H1 (cell line): ENCODE measurements around the gene SLC25A47. TPM values are rescaled to one million over a fixed set of nuclear protein-coding genes. Genes with fewer than 3 reads are reported as not detected.

Source experiments
- CTCF ChIA-PET: fragments of 300-600 bp; sonication (Branson Sonifier 250); formaldehyde crosslinking; loops from one replicate; lab custom pipeline; 2021; ENCODE audit not compliant: partially characterized antibody; lab: Charles Lee
- POLR2A ChIA-PET: fragments of 300-600 bp; sonication (Branson Sonifier 250); formaldehyde crosslinking; loops from one replicate; lab custom pipeline; 2021; ENCODE audit warnings: inconsistent platforms; ENCODE audit not compliant: partially characterized antibody; lab: Charles Lee
- DNase-seq, 2 experiments: peaks; one replicate each; pipeline versions ENCODE4 v3.0.0 to v3.0.0-alpha.2; 2010 to 2022; ENCODE audit warnings: low spot score in 2 of 2, low read depth in 1 of 2, mixed read lengths in 1 of 2
- FAIRE-seq: peaks from 2 replicates; lab custom pipeline; 2011; peaks lifted over from hg19 to GRCh38; lab: Jason Lieb, UNC
- H2AFZ ChIP-seq: 2 replicates; pipeline ENCODE4 v1.8.1; 2012; ENCODE audit warnings: low read length, inconsistent platforms
- H2AK5ac ChIP-seq: 2 replicates; pipeline ENCODE4 v1.6.1; 2013; ENCODE audit warnings: low read depth, low read length
- H2BK120ac ChIP-seq: replicated peaks from 2 replicates; pipeline ENCODE3; 2013; ENCODE audit warnings: low read depth, low read length, inconsistent platforms
- H2BK12ac ChIP-seq: 2 replicates; pipeline ENCODE4 v1.6.1; 2013; ENCODE audit warnings: low read depth, low read length
- H2BK15ac ChIP-seq: 2 replicates; pipeline ENCODE4 v1.6.1; 2013; ENCODE audit warnings: low read length
- H2BK20ac ChIP-seq: 2 replicates; pipeline ENCODE4 v1.6.1; 2013; ENCODE audit warnings: low read length
- H2BK5ac ChIP-seq: 2 replicates; pipeline ENCODE4 v1.6.1; 2013; ENCODE audit warnings: low read depth, low read length
- H3K14ac ChIP-seq: 2 replicates; pipeline ENCODE4 v1.6.1; 2013; ENCODE audit warnings: inconsistent platforms; ENCODE audit not compliant: insufficient read length
- H3K18ac ChIP-seq: 2 replicates; pipeline ENCODE4 v1.6.1; 2013; ENCODE audit warnings: low read length; ENCODE audit errors: extremely low read depth
- H3K23ac ChIP-seq: 2 replicates; pipeline ENCODE4 v1.6.1; 2013; ENCODE audit warnings: inconsistent platforms; ENCODE audit not compliant: insufficient read length
- H3K23me2 ChIP-seq: 2 replicates; pipeline ENCODE4 v1.6.1; 2013; ENCODE audit warnings: low read depth, low read length
- H3K27ac ChIP-seq: 2 replicates; pipeline ENCODE4 v1.6.1; 2011; ENCODE audit warnings: low read depth, low read length, inconsistent platforms
- H3K27me3 ChIP-seq, 4 experiments: replicated peaks in 1 of 4; 1 replicate in 1 of 4; 2 replicates in 3 of 4; pipeline versions ENCODE4 v1.6.1 to v1.8.1; 2011 to 2013; ENCODE audit warnings: low read length in 3 of 4, mild to moderate bottlenecking in 3 of 4, inconsistent platforms in 2 of 4, mixed read lengths in 2 of 4, moderate library complexity in 1 of 4; ENCODE audit not compliant: control insufficient read depth in 3 of 4, insufficient read depth in 3 of 4; ENCODE audit errors: extremely low read depth in 1 of 4
- H3K36me3 ChIP-seq, 4 experiments: 2 replicates each; pipeline versions ENCODE4 v1.6.1 to v1.8.1; 2011 to 2013; ENCODE audit warnings: mild to moderate bottlenecking in 4 of 4, low read length in 3 of 4, moderate library complexity in 2 of 4, control low read depth in 1 of 4, inconsistent platforms in 1 of 4; ENCODE audit not compliant: insufficient read depth in 4 of 4, control insufficient read depth in 2 of 4
- H3K4ac ChIP-seq: replicated peaks from 2 replicates; pipeline ENCODE3; 2013; ENCODE audit warnings: low read length, low read depth, mixed read lengths, inconsistent platforms; ENCODE audit not compliant: insufficient read length
- H3K4me1 ChIP-seq, 4 experiments: replicated peaks in 1 of 4; 1 replicate in 1 of 4; 2 replicates in 3 of 4; pipeline versions ENCODE4 v1.6.1 to v1.8.1; 2011 to 2013; ENCODE audit warnings: low read length in 3 of 4, inconsistent platforms in 2 of 4, mixed read lengths in 1 of 4; ENCODE audit not compliant: insufficient read depth in 4 of 4, control insufficient read depth in 3 of 4
- H3K4me2 ChIP-seq, 2 experiments: 2 replicates each; pipeline versions ENCODE4 v1.6.1 to v1.8.1; 2011 to 2013; ENCODE audit warnings: low read depth in 2 of 2, low read length in 2 of 2, control low read depth in 1 of 2, inconsistent platforms in 1 of 2, mild to moderate bottlenecking in 1 of 2; ENCODE audit not compliant: insufficient read depth in 1 of 2
- H3K4me3 ChIP-seq, 4 experiments: fragments of 200-600, 300-600 bp in 1 of 4; sonication (generic), shearing (Covaris generic), sonication (Bioruptor Twin) in 1 of 4; 2 replicates each; pipeline versions ENCODE4 v1.5.1 to v1.8.1; 2011 to 2016; ENCODE audit warnings: low read length in 4 of 4, low read depth in 3 of 4, control low read depth in 2 of 4, inconsistent platforms in 2 of 4, mild to moderate bottlenecking in 2 of 4, mixed read lengths in 1 of 4, moderate library complexity in 1 of 4; ENCODE audit not compliant: insufficient read depth in 2 of 4; ENCODE audit errors: extremely low read depth in 1 of 4
- H3K56ac ChIP-seq: replicated peaks from 2 replicates; pipeline ENCODE3; 2013; ENCODE audit warnings: low read depth, mild to moderate bottlenecking, mixed read lengths, low read length, inconsistent platforms; ENCODE audit not compliant: insufficient read length
- H3K79me1 ChIP-seq: 2 replicates; pipeline ENCODE4 v1.6.1; 2013; ENCODE audit warnings: low read depth, low read length, control low read depth
- H3K79me2 ChIP-seq, 2 experiments: 2 replicates each; pipeline versions ENCODE4 v1.6.1 to v1.8.1; 2012 to 2013; ENCODE audit warnings: low read length in 2 of 2, mild to moderate bottlenecking in 2 of 2, inconsistent platforms in 1 of 2; ENCODE audit not compliant: insufficient read depth in 2 of 2, control insufficient read depth in 1 of 2
- H3K9ac ChIP-seq, 4 experiments: replicated peaks in 1 of 4; 1 replicate in 1 of 4; 2 replicates in 3 of 4; pipeline versions ENCODE4 v1.6.1 to v1.8.1; 2011 to 2013; ENCODE audit warnings: low read depth in 3 of 4, low read length in 3 of 4, control low read depth in 2 of 4, mild to moderate bottlenecking in 2 of 4, moderate library complexity in 2 of 4, inconsistent platforms in 1 of 4; ENCODE audit errors: extremely low read depth in 1 of 4
- H3K9me3 ChIP-seq, 2 experiments: 2 replicates each; pipeline versions ENCODE4 v1.6.1 to v1.8.1; 2012 to 2013; ENCODE audit warnings: mild to moderate bottlenecking in 2 of 2, moderate library complexity in 2 of 2, control low read depth in 1 of 2, inconsistent platforms in 1 of 2, low read depth in 1 of 2, low read length in 1 of 2, mixed read lengths in 1 of 2; ENCODE audit not compliant: insufficient read depth in 2 of 2
- H4K20me1 ChIP-seq, 2 experiments: replicated peaks in 1 of 2; 2 replicates each; pipeline versions ENCODE3 to v1.8.1; 2011 to 2013; ENCODE audit warnings: inconsistent platforms in 2 of 2, low read length in 2 of 2, mild to moderate bottlenecking in 1 of 2; ENCODE audit not compliant: insufficient read depth in 2 of 2, control insufficient read depth in 1 of 2
- H4K5ac ChIP-seq: 2 replicates; pipeline ENCODE4 v1.6.1; 2013; ENCODE audit warnings: low read length, low read depth, mixed read lengths, inconsistent platforms; ENCODE audit not compliant: insufficient read length
- H4K8ac ChIP-seq: 2 replicates; pipeline ENCODE4 v1.8.0; 2013; ENCODE audit warnings: mild to moderate bottlenecking, moderate library complexity, low read length, inconsistent platforms; ENCODE audit not compliant: insufficient read depth; ENCODE audit errors: extremely low read depth
- H4K91ac ChIP-seq: replicated peaks from 2 replicates; pipeline ENCODE3; 2013; ENCODE audit warnings: low read length, mixed read lengths, inconsistent platforms; ENCODE audit not compliant: insufficient read length
- CHD1 ChIP-seq: IDR thresholded peaks from 2 replicates; pipeline ENCODE4 v1.6.1; 2012; ENCODE audit warnings: low read depth, low read length, improper control_type of control experiment
- WGBS, 2 experiments: shearing (Covaris generic) in 1 of 2; methylation state at CpG; one replicate each; pipeline versions ENCODE4 v1.1.6 to v1.1.7; 2013 to 2015; ENCODE audit warnings: low lambda C conversion rate in 2 of 2, mixed read lengths in 2 of 2, inconsistent platforms in 1 of 2, low coverage in 1 of 2, missing lambda C conversion rate in 1 of 2; ENCODE audit not compliant: insufficient replicate concordance in 2 of 2, insufficient coverage in 1 of 2, insufficient read length in 1 of 2; ENCODE audit errors: extremely low coverage in 1 of 2, missing lambda C conversion rate in 1 of 2; 5-methylcytosine and 5-hydroxymethylcytosine counted together
- polyA plus RNA-seq, 7 experiments: library from polyadenylated mRNA; depleted of rRNA in 3 of 7; stranded (reverse) in 5 of 7; unstranded in 2 of 7; fragments of >200 nt in 5 of 7; fragments of 200-250 nt in 2 of 7; gene quantifications; 1 replicate in 5 of 7; 2 replicates in 1 of 7; 4 replicates in 1 of 7; pipeline versions ENCODE4 v1.2.1 to v1.2.3, GENCODE V29; 2011 to 2013; ENCODE audit warnings: missing spikeins in 2 of 7, mixed read lengths in 2 of 7
- total RNA-seq: library from RNA; stranded (reverse); fragmentation: NEBNext Ultra II Directional; extraction: Animal tissue kit (Norgen Biotek cat#: 25700); gene quantifications from 2 replicates; pipeline ENCODE4 v1.2.1, GENCODE V29; 2021
- TF ChIP-seq, protein P1 (sequence below): IDR thresholded peaks from 2 replicates; pipeline ENCODE4 v1.6.1; 2012; ENCODE audit warnings: inconsistent platforms

SLC25A47 gene
- total and polyA plus RNA-seq, 2 of the 8 experiments (the other 6 are each of a cell fraction or from before 2014, with no cell fraction given), result not detected

DNA sequence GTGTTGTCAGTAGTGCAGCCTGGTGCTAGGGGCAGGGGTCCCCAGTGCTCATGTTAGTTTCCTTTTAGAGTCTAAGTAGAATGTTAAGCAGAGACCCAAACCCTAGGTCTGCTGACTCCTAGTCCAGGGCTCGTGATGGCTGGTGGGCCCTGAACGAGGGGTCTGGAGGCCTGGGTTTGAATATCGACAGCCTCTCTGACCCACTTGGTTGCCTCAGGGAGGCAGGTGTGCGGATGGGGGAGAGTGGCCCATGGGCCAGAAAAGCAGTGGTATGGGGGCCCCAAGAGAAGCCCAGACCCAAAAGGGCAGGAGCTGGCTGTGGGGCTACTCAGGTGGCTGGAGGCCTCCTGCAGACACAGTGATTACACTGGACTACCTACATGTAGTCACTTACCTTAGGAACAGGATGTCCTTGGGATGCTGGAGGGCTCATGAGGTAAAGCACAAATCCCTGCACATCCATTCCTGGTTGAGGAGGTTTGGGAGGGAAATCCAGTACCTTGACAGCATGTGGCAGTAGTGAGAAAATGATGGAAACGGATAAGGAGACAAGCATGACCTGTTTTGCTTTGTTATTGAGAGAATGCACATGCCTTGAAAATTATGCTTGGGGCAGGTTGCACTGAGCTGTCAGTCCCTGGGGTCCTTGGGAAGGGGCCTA, 15.2 kb upstream of the SLC25A47 start:
- Histone ChIP-seq H3K27ac (no peak overlapping the region), H3K4me1 (peaks cover 10 to 29% (median 19%) of the 10 kb centered on the region in 4 experiments), H3K4ac (no peak overlapping the region), H2AFZ (no peak overlapping the region), H4K91ac (no peak overlapping the region), H2BK120ac (no peak overlapping the region), H3K23ac (no peak overlapping the region), H2BK5ac (no peak overlapping the region), H4K20me1 (peaks cover 16 to 17% of the 10 kb centered on the region in 2 experiments), H3K79me1 (peaks cover 6% of the 10 kb centered on the region), H4K5ac (no peak overlapping the region), H3K18ac (no peak overlapping the region), H3K23me2 (peaks cover 18% of the 10 kb centered on the region; the same call in 1 of the 2 replicates), H2BK20ac (no peak overlapping the region), H3K4me3 (peak overlapping the region; percentile 69 to 95 (median 80); a peak in 5 of 8 replicates), H3K27me3 (no peaks in the 10 kb centered on the region; a peak in 1 of 7 replicates), H3K9me3 (no peaks in the 10 kb centered on the region), H3K79me2 (peaks cover 6 to 23% of the 10 kb centered on the region in 2 experiments; a peak in 3 of 4 replicates), H3K9ac (no peak overlapping the region), H2BK15ac (no peak overlapping the region), H4K8ac (0 out of 2 replicates have a peak overlapping the region, but pooled peaks have one; percentile 28), H3K14ac (no peak overlapping the region), H3K36me3 (no peaks in the 10 kb centered on the region), H2AK5ac (peak overlapping the region; percentile 45; the same call in 1 of the 2 replicates), H3K4me2 (peak overlapping the region; percentile 70 to 91), H2BK12ac (no peak overlapping the region), H3K56ac (no peak overlapping the region)
- FAIRE-seq, result no peak
- POLR2A ChIA-PET, result interaction anchor here (1.1 to 14.7 kb wide), 7 partner anchors 9 to 25 kb away, joined by 3 to 200 read pairs (median 5); no protein-coding TSS in a partner anchor
- TF ChIP-seq, protein P1, sequence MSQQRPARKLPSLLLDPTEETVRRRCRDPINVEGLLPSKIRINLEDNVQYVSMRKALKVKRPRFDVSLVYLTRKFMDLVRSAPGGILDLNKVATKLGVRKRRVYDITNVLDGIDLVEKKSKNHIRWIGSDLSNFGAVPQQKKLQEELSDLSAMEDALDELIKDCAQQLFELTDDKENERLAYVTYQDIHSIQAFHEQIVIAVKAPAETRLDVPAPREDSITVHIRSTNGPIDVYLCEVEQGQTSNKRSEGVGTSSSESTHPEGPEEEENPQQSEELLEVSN, result peak; percentile 67
- no peak for TF ChIP-seq CHD1
- 86% methylated on average over 5 of the region's 5 CpGs; no CpG with 5 or more reads in 1 of the 2 experiments for WGBS, 2 experiments
- CTCF ChIA-PET, result interaction anchor here (0.7 to 3.0 kb wide), 8 partner anchors 10 to 87 kb away, joined by 3 to 10 read pairs (median 4); no protein-coding TSS in a partner anchor
- DNase-seq, result no peak
